GM20431 (cell line): ENCODE data around the gene EHBP1.

ENCODE experiments used
- in situ Hi-C: fragments of 300-500 bp; cut with MseI, MboI; formaldehyde crosslinking; loops from one replicate; pipeline ENCODE4 v1.15.0; 2020; ENCODE audit warnings: low sequenced_read_pairs; ENCODE audit not compliant: unreplicated experiment

The EHBP1 gene

DNA sequence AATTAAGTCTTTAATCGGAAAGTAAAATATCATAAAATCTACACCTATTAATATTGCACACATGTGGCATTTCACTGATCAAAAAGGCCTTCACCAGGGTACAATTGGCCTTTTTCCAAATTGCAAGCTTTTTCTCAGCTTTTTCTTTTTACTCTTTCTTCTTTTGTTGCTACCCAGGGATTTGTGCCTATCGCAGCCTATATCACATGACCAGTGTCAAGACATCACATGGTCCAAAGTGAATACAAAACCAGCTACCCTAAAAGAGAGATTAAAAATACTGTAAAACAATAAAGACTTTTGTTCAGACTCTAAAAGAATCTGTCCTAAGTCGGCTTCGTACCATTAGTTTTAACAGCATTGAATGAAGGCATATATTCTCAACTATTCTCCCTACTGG lies 330.1 kb downstream of the EHBP1 start:
- in situ Hi-C loops = no loop called here

DNA sequence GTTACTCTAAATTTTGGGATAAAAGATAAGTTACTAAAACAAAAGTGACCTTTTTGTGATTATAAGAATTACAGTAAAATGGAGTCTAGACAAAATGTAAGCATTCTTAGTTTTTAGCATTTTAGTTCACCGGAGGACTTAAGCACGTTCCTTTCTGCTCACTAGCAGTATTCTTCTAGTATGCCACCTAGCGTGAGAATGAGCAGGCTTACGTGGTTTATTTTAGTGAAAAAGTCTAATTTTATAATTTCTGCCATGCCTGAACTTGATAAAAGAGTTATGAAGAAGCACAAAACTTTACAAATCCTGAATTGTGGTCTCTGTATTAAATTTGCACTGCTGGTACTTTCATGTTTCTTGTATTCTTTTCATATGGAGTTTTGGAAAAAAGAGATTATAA lies 332.5 kb downstream of the EHBP1 start:
- in situ Hi-C loops = no loop called here

DNA sequence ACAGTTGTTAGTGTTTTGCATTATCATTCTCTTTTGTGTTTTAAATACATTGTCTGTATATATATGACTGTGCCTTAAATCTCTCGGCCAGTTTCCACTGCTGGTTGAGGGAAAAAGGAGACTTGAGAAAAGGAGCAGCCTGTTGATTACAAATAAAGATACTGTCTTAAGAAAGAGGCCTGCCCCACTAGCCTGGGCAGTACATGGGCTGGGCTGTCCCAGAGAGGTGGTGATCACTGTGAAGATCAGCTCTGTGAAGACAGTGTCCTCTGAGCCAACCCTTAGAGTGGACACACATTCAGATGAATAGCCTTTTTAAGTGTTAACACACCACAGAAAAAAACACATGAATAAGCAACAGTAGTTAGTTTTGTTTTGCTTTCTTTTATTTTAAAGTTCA lies 335.1 kb downstream of the EHBP1 start:
- in situ Hi-C loops = no loop called here

DNA sequence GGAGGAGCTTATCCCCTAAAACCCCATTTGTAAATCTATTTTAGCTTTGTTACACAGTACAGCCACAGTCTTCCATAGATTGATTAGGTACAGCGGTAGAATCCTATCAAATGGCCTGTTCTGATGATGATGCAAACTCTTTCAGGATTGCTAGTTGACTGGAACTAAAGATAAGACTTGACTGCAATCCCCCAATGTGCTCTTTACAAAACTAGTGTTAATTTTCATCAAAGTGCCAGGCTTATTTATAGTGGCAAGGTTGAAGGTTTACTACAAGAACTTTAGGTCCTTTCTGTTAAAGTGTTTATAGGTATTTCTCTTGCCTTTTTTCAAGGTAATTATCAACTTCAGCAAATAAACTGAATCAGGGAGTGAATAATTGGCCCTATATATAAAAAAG lies 336.1 kb downstream of the EHBP1 start:
- in situ Hi-C loops = no loop called here

DNA sequence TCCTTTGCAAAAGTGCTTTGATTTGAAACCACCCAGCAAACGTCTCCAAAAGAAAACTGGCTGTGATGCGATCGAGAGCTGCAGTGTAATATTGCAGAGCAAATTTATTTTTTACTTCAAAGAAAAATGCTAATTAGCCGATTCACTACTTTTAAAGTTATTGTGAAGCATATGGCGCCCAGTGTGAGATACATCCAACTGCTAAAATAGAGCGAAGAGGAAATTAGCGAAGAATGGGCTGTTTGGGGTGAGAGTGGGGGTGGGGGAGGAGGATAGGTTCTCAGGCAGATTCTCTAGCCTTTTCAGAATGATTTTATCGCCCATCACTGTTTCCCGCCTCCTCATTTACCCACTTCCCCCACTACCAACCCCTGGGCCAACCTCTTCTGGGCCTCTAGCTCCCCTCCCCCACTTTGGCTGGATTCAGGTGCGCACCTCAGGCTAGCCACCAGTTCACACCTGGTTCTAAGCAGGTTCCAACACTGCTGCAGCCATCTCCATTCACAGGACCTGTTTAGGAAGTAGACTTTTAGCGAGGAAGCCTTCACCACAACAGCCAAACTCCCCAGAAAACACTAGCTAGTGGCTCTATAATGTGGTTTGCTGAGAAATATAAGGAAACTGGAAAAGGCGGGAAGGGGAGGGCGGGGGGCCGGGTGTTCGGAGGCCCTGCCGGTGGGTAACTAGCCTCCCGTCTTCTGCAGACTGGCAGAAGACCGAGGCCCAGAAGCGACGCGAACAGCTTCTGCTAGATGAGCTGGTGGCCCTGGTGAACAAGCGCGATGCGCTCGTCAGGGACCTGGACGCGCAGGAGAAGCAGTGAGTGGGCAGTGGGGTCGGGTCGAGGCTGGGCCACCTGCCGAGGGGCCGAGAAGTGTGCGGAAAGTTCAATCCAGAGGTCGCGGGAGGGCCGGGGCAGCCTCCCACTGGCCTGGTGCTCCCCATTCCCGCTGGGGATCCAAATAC lies 339.1 kb downstream of the EHBP1 start:
- in situ Hi-C loops = no loop called here

DNA sequence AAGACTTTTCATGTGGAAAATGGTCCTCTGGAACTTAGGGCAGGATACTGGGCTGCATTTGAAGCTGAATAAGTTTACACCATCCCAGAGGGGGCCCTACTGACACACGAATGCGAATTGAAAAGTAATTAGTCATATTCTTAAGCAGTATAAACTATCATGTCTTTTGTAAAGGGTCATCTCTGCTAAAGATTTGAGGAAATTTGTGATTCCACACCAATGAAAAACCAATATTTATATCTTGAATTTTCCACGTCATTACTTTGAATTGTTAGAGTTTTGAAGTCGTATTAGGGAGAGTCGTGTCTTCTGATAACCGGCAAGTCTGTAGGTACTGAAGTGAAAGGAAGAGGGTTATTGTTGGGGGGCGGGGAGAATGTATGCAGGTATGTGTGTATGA lies 341.0 kb downstream of the EHBP1 start:
- in situ Hi-C loops = no loop called here

DNA sequence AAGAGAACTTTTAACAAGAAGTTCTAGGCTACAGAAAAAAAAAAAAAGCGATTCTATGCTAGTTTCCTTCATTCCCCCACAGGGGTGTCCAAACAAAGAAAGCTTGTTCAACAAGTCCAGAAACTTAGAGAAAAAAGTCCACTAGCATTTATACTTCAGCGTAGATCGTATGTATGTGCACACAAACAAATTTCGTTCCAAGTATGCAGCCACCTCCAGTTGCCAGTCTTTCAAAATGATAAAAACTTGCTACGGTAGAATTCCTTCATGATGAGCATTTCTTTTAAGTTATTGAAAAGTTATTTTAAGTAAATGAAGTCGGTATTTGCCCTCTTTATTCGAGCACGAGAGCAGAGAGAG lies 341.4 kb downstream of the EHBP1 start:
- in situ Hi-C loops = no loop called here

DNA sequence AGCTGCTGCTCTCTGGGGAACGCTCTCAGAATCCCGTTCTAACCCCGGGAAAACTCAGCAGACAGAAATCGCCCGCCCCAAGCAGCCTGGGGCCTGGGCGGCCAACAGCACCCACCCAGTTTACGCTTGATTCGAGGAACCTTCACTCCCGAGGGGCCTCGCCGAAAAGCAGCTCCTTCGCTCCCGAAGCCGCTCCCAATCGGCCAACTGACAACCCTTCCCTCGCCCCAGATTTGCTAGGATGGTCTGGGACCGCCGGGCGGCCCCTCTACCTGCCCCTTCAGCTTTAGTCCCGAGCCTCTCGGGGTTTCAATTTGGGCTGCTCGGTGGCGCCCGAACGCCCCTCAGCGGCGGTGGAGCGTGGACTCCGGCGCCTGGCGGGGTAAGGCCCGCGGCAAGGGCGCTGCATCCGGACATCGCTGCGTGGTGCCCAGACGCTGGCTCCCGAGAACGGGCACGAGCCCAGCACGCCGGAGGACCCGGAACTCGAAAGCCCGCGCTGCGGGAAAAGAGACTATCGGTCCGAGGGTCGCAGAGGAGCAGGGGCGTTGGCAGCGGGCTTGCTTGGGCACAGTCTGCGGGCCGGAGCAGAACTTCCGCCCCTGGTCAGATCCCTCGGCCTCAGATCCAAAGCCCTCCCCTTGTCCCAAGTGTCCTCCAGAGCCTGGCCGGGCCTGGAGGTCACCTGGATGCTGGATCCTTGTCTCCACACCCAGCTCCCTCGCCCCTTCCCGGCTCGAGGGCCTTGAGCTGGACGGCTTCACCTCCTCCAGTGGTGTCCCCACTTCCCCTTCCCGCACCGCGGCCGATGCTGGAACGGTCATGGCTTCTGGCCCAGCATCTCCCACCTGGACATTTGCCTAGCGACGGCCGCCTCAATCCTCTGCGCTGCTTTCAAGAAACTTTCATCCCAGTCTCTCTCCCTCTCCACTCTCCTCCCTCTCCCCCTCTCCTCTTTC lies 342.1 kb downstream of the EHBP1 start:
- in situ Hi-C loops = no loop called here

DNA sequence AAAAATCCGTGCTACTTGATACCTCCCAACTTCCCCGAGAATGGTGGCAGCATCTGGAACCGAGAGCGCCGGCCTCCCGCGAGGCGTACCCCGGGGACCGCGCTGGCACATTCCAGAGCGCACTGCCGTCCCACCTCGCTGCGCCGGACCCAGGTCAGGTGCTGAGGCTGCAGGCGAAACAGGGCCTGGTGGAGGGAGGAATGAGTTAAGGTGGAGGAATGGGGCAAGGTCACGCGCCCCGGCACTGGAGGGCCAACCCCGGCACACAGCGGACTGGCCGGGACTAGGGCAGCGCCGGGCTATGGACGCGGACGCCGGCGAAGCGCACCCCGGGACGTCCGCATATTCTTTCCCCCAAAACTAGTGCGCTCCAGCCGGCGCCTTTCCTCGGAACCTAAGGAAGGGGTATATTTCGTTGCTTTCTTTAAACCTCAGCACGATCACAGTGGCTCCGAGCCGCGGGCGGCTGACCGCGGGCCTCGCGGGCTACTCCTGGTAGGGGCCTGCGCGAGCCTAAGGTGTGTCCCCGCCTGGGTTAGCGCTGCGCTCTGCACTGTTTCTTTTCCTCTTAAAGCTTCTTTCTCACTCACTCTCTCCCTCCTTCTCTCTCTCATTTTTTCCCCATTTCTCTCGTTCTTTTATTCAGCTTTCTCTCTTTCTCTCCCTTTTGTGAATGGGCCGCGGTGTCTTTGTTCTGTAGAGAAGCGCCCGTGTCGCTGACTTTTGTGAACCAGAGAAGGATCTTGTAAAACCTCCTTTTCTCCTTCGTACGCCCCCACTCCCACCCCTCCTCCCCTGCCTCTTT lies 343.1 kb downstream of the EHBP1 start:
- in situ Hi-C loops = no loop called here

DNA sequence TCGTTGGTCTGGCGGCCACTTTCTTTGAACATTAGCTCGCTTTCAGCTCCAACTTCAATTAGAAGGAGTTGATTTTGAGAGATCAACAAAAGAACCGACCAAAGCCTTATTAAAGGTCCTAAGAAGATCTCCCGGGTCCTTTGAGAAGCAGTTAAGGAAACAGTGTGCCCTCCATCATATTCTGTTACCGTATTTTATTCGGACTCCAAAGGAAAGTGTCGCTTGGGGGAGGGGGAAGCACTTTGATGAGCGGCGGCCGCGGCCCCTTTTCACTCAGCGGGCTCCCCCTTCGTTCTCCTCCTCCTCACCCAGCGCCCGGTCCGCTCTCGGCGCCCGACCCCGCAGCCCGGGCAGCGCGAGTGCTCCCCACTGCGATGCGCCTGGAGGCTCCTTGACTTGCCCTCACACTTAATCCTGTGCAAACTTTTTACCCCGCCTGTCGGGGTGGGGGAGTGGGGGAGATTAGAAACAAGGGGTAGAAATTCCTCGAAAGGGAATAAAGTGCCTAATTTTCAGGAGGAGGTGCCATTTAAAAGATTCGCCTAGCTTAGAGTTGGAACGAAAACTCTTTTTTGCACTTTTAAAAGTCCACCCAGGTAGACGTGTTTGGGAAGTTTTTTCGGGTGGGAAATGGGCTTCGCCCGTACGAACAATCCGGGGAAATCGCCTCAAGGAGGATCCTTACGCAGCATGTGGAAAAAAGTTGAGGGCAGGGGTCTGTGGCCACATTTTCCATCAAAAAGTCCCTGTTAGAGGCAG lies 343.9 kb downstream of the EHBP1 start:
- in situ Hi-C loops = no loop called here

DNA sequence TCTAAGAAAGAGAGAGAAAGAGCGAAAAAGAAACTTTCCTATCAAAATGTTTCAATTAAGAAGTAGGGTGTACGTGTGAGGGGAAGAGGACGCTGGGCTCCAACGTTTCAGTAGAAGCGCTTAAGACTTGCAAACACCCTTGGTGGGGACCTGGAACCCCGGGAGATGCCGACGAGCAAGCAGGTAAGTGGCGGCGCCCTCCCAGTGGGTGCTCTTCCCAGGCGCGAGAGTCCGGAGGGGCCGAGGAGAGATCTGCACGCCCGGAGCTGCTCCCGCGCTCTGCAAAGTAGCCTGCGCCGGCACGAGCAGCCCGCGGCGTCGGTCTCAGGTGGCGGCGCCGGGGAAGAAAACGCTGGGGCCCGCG lies 344.4 kb downstream of the EHBP1 start:
- in situ Hi-C loops = no loop called here

DNA sequence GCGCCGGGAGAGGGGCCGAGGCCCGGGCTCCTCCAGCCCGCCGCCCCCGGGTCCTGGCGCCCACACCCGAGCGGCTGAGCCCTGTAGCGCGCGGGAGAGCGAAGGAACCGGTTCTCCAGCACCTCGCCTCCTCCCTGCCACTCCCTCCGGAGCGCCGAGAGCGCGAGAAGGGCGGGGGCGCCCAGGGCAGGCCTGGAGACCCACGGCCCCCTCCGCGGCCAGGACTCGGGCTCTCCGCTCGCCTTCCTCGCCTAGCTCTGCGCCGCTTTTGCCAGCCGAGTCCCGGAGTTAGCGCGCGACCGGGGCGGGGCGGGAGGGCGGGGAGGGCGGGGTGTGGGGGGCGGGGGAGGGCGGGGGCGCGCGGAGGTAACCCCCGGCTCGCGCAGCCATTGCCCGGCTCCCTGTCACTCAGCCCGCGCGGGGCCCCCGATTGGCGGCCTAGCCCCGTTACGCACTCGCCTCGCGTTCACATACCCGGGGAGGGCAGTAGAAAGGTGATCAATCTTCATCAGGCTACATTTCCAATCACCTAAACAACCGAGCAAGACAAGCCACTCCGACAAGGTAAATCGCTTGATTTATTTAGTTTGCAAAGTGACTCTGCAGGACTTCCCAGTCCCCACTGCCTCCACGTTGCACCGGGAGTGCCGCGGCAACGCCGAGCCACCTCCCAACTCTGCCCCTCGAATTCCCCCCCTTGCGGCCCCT lies 345.0 kb downstream of the EHBP1 start, which contains the start of gene OTX1:
OTX1 (plus strand) TSS at position 497 of the 708 bp plus-strand sequence. CDS start 2,161 bp downstream, outside the sequence.
- in situ Hi-C loops = no loop called here

DNA sequence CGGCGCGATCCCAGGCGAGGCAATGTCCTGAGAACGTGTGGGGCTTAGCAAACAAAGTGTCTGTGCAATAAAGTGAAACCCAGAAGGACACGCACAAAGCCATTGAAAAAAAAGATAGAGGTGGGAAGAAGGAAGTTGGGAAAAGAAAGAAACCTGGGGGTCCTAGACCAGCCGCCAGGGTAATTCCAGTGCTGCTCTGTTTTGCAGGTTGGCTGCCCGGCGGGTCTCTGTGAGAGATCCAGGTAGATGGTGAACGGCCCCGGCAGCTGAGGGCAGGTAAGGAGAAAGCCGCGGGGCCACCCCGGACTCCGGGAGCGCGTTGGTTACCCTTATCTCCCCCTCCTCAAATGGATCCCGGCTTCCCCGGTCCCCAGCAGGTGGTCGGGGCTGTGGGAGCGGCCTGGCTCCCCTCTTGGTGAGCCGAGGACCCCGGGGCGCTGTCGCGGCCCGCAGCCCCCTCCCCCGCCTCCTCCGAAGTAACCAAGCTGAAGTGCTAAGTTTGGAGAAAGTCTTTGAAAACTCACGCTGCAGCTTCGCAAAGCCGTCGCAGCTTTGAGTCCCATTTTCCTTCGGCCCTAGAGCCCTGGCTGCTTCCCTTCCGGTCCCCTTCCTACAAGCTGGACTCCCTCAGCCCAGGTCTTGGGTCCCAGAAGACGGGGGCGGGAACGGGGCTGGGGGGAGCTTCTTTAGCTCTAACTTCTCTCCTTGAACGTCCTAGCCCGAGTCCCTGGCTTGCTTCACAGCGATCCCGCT lies 345.7 kb downstream of the EHBP1 start:
- in situ Hi-C loops = no loop called here

DNA sequence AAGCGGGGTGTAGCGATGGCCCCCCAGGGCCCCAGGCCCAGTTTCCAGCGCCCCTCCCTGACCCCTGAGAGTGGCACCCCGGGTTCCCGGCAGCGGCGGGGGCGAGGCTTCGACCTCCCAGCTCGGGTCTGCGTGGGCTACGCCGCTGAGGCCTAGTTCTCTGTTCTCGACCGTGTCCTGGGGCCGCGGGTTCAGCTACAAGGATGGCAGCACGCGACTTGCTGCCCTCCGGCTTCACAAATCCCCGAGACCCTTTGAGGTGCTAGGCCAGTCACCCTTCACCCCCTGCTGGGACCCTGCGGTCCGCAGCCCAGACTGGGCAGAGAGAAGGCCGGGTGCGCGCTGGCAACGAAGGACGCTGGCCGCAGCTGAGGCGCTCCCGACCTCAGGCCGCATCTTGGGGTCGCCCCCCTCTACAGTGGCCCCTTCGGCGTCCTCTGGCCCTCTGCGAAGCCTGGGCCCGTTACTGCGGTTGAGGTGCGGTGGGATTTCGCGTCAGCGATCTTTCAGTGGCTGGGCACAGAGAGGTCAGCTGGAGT lies 346.4 kb downstream of the EHBP1 start:
- in situ Hi-C loops = no loop called here

DNA sequence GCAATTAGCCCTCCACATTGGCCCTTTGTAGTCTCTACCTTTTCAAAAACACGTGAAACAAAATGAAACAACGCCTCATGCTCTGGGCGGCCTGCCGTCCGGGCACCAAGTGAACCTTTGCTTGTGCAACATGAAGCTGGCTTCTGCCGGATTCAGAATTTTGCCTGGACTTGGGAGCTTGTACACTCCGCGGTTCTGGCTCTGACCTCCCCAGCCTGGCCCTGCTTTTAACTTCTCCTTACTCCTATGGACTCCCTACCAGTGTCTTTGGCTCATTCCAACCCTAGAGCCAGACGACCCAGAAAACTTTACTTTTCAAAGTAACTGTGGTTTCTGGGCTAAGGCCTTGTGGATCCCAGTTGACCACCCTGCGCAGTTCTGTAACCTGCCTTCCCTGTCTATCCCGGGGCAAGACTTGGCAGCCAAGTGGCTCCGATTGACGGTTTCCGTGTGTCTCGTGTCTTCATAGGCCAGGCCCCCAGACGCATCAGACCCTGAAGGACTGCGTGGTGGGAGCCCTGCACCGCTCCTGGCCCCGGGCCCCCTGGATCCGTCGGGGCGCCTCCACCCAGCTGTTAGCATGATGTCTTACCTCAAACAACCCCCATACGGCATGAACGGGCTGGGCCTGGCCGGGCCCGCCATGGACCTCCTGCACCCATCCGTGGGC lies 347.0 kb downstream of the EHBP1 start:
- in situ Hi-C loops = no loop called here

DNA sequence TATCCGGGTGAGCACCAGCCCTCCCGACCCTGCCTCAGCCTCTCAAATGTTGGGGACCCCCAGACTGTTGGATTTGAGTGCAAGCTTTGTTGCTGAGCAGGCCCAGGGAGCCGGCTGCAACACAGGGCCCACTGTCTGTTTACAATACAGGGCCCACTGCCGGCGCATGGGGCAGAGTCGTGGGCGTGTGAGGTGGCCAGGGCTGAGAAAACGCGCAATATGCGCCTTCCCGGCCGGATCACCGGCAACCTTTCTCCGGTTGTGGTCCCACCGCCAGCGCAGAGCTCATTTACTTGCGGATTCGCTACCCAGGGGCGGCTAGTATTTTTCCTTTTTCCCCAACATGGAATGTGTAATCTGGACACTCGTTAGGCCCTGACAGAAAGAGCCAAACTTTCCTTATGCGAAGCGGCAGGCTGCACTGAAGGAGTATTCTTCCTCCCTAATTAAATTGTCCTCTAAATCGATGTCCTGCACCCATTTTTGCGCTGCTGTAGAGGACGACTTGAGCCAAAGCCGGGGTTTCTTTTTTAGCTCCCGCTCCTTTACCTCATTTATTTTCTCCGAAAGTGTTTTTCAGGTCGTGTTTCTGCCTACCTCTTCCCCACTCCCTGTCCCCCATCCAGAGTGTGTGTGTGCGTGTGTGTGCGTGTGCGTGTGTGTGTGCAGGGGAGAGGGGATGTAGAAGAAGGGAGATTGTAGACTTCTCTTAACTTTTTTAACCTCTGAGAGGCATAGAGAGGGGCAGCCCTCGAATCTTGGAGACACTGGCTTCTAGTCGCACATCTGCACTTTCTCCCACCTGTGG lies 347.8 kb downstream of the EHBP1 start:
- in situ Hi-C loops = no loop called here
